Neural cell (in vitro differentiated cells): ENCODE measurements around the gene GSTCD. TPM values are rescaled to one million over a fixed set of nuclear protein-coding genes. Genes with fewer than 3 reads are reported as not detected.

Experiments
- H2AFZ ChIP-seq: fragments of 200-600, 300-800 bp; sonication (generic), shearing (Covaris generic); 2 replicates; pipeline ENCODE4 v1.6.0; 2014; ENCODE audit warnings: low read depth, mild to moderate bottlenecking, antibody characterized with exemption, low read length, moderate library complexity
- H3F3A ChIP-seq: fragments of 200-600 bp; shearing (Covaris generic); 2 replicates; pipeline ENCODE4 v1.6.1; 2016; ENCODE audit warnings: mild to moderate bottlenecking, moderate library complexity, mixed read lengths, antibody characterized with exemption, low read length; ENCODE audit not compliant: insufficient read depth, poor library complexity, severe bottlenecking
- H3K27ac ChIP-seq: fragments of 200-600, 300-800 bp; sonication (generic), shearing (Covaris generic); 2 replicates; pipeline ENCODE4 v1.5.1; 2014; ENCODE audit warnings: mild to moderate bottlenecking, low read length, moderate library complexity
- H3K27me3 ChIP-seq: fragments of 300-800, 200-600 bp; sonication (generic), shearing (Covaris generic); 2 replicates; pipeline ENCODE4 v1.6.0; 2014; ENCODE audit warnings: mild to moderate bottlenecking, low read depth, low read length, moderate library complexity; ENCODE audit not compliant: insufficient read depth
- H3K36me3 ChIP-seq: fragments of 300-800, 200-600 bp; sonication (generic), shearing (Covaris generic); 2 replicates; pipeline ENCODE4 v1.5.1; 2014; ENCODE audit warnings: mild to moderate bottlenecking, antibody characterized with exemption, low read length, moderate library complexity; ENCODE audit not compliant: insufficient read depth
- H3K4me2 ChIP-seq: fragments of 300-800, 200-600 bp; sonication (generic), shearing (Covaris generic); 2 replicates; pipeline ENCODE4 v1.6.0; 2014; ENCODE audit warnings: mild to moderate bottlenecking, low read length
- H3K4me3 ChIP-seq: fragments of 300-800, 200-600 bp; sonication (generic), shearing (Covaris generic); 2 replicates; pipeline ENCODE4 v1.5.1; 2014; ENCODE audit warnings: mild to moderate bottlenecking, low read length, moderate library complexity
- H3K79me2 ChIP-seq: fragments of 200-600 bp; shearing (Covaris generic); replicated peaks from 2 replicates; pipeline ENCODE4 v1.6.0; 2014; ENCODE audit warnings: mild to moderate bottlenecking, low read length, moderate library complexity; ENCODE audit not compliant: insufficient read depth
- H3K9ac ChIP-seq: fragments of 300-800, 200-600 bp; sonication (generic), shearing (Covaris generic); 2 replicates; pipeline ENCODE4 v1.6.1; 2016; ENCODE audit warnings: mild to moderate bottlenecking, low read length, mixed read lengths
- H3K9me2 ChIP-seq: fragments of 200-600 bp; shearing (Covaris generic); 2 replicates; pipeline ENCODE4 v1.6.1; 2016; ENCODE audit warnings: mild to moderate bottlenecking, low read length, mixed read lengths; ENCODE audit not compliant: insufficient read depth
- H3K9me3 ChIP-seq: fragments of 200-600, 300-800 bp; sonication (generic), shearing (Covaris generic); 2 replicates; pipeline ENCODE4 v1.6.1; 2016; ENCODE audit warnings: mild to moderate bottlenecking, mixed run types, low read length, moderate library complexity, mixed read lengths
- H4K20me1 ChIP-seq: fragments of 200-600 bp; shearing (Covaris generic); 2 replicates; pipeline ENCODE4 v1.6.1; 2016; ENCODE audit warnings: mild to moderate bottlenecking, mixed run types; ENCODE audit not compliant: insufficient read depth
- EP300 ChIP-seq: fragments of 450-650 bp; conservative IDR thresholded peaks from 2 replicates; pipeline ENCODE4 v1.6.1; 2014; ENCODE audit warnings: antibody characterized with exemption, mild to moderate bottlenecking, moderate library complexity; ENCODE audit not compliant: poor library complexity, severe bottlenecking
- EZH2 ChIP-seq: fragments of 200-600, 300-800 bp; shearing (Covaris generic), sonication (generic); IDR thresholded peaks from 2 replicates; pipeline ENCODE4 v1.6.1; 2014; ENCODE audit warnings: antibody characterized with exemption, low read length, borderline replicate concordance, mild to moderate bottlenecking; ENCODE audit not compliant: insufficient read depth, poor library complexity, severe bottlenecking
- MXI1 ChIP-seq: fragments of 450-650 bp; conservative IDR thresholded peaks from 2 replicates; pipeline ENCODE4 v1.6.1; 2014; ENCODE audit warnings: antibody characterized with exemption, mild to moderate bottlenecking; ENCODE audit not compliant: poor library complexity, severe bottlenecking
- POLR2AphosphoS5 ChIP-seq: IDR thresholded peaks from 2 replicates; pipeline ENCODE4 v1.6.1; 2012
- RAD21 ChIP-seq: fragments of 450-650 bp; conservative IDR thresholded peaks from 2 replicates; pipeline ENCODE4 v1.6.1; 2014; ENCODE audit warnings: antibody characterized with exemption, mild to moderate bottlenecking, moderate library complexity
- SMC3 ChIP-seq: fragments of 450-650 bp; conservative IDR thresholded peaks from 2 replicates; pipeline ENCODE4 v1.6.1; 2014; ENCODE audit warnings: antibody characterized with exemption, mild to moderate bottlenecking, moderate library complexity; ENCODE audit not compliant: poor library complexity
- TAF1 ChIP-seq: IDR thresholded peaks from 2 replicates; pipeline ENCODE4 v1.6.1; 2012; ENCODE audit warnings: low read depth
- polyA plus RNA-seq: library from polyadenylated mRNA; depleted of rRNA; stranded (reverse); fragments of >200 nt; gene quantifications from 2 replicates; pipeline ENCODE4 v1.2.3, GENCODE V29; 2014
- TF ChIP-seq, protein P1 (sequence below): fragments of 450-650 bp; IDR thresholded peaks from 2 replicates; pipeline ENCODE4 v1.5.1; 2014; ENCODE audit warnings: antibody characterized with exemption, mild to moderate bottlenecking, moderate library complexity; ENCODE audit not compliant: poor library complexity, severe bottlenecking
- TF ChIP-seq, protein P2 (sequence below): IDR thresholded peaks from 2 replicates; pipeline ENCODE4 v1.6.1; 2012; ENCODE audit warnings: borderline replicate concordance

GSTCD gene
- polyA plus RNA-seq, 1 donor from 2014 or later = 15.1 TPM

DNA sequence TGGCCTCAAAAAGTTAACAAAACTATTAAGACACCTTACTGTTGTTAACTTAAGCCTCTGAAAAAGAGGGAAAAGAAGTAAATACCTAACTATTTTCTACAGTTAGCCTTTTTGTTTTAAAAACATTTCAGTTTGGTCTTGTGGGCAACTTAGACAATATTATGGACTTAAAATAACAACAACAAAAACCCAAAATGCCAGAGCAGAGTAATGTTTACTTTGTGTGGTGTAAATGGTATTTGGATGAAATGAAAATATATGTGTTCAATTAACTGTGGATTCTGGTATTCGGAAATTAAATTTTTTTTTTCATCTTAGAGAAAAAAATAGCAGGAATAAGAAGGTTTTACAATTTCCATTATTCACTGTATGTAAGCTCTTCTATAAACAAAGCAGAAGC, 107.1 kb downstream of the GSTCD start:
- Histone ChIP-seq H3K9me2 (no peaks in the 10 kb centered on the region), H3K4me2 (no peak overlapping the region), H4K20me1 (no peaks in the 10 kb centered on the region), H3K9ac (no peak overlapping the region), H3F3A (no peaks in the 10 kb centered on the region), H3K9me3 (no peaks in the 10 kb centered on the region), H3K27ac (no peak overlapping the region), H3K36me3 (no peaks in the 10 kb centered on the region), H3K27me3 (no peaks in the 10 kb centered on the region), H3K79me2 (no peaks in the 10 kb centered on the region), H2AFZ (no peak overlapping the region), H3K4me3 (no peak overlapping the region)
- TF ChIP-seq TAF1 (no peak), SMC3 (no peak), POLR2AphosphoS5 (no peak), EZH2 (no peak)
- TF ChIP-seq, protein P1, sequence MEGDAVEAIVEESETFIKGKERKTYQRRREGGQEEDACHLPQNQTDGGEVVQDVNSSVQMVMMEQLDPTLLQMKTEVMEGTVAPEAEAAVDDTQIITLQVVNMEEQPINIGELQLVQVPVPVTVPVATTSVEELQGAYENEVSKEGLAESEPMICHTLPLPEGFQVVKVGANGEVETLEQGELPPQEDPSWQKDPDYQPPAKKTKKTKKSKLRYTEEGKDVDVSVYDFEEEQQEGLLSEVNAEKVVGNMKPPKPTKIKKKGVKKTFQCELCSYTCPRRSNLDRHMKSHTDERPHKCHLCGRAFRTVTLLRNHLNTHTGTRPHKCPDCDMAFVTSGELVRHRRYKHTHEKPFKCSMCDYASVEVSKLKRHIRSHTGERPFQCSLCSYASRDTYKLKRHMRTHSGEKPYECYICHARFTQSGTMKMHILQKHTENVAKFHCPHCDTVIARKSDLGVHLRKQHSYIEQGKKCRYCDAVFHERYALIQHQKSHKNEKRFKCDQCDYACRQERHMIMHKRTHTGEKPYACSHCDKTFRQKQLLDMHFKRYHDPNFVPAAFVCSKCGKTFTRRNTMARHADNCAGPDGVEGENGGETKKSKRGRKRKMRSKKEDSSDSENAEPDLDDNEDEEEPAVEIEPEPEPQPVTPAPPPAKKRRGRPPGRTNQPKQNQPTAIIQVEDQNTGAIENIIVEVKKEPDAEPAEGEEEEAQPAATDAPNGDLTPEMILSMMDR = no peak

DNA sequence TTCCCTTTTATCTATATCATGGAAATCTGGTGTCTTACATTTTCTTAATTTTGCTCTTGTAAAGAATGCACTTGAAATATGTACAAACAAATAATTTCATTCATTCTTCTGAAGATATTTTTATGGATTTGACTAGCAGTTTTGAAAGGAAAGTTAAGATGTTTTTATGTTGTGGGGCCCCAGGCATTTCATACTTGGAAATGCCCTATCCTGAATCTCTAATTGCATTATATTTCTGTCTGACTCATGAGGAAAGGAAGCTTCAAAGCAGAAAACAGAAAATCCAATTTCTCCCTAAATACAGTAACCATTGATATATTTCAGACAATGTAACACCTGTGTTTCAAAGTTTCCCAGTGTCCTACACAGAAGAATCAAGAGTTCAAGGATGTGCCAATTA, 113.5 kb downstream of the GSTCD start:
- H3F3A ChIP-seq = no peaks in the 10 kb centered on the region
- H3K27ac ChIP-seq = no peak overlapping the region
- H3K9me3 ChIP-seq = no peaks in the 10 kb centered on the region
- H3K79me2 ChIP-seq = no peaks in the 10 kb centered on the region
- H3K4me2 ChIP-seq = no peak overlapping the region
- no peaks in the 10 kb centered on the region for H3K27me3 ChIP-seq
- H3K9me2 ChIP-seq = no peaks in the 10 kb centered on the region
- H4K20me1 ChIP-seq = no peaks in the 10 kb centered on the region
- no peaks in the 10 kb centered on the region for H3K36me3 ChIP-seq
- TF ChIP-seq, protein P1 = no peak
- no peak for TF ChIP-seq POLR2AphosphoS5
- no peak for TF ChIP-seq SMC3
- TF ChIP-seq EP300 = no peak
- TF ChIP-seq, protein P2, sequence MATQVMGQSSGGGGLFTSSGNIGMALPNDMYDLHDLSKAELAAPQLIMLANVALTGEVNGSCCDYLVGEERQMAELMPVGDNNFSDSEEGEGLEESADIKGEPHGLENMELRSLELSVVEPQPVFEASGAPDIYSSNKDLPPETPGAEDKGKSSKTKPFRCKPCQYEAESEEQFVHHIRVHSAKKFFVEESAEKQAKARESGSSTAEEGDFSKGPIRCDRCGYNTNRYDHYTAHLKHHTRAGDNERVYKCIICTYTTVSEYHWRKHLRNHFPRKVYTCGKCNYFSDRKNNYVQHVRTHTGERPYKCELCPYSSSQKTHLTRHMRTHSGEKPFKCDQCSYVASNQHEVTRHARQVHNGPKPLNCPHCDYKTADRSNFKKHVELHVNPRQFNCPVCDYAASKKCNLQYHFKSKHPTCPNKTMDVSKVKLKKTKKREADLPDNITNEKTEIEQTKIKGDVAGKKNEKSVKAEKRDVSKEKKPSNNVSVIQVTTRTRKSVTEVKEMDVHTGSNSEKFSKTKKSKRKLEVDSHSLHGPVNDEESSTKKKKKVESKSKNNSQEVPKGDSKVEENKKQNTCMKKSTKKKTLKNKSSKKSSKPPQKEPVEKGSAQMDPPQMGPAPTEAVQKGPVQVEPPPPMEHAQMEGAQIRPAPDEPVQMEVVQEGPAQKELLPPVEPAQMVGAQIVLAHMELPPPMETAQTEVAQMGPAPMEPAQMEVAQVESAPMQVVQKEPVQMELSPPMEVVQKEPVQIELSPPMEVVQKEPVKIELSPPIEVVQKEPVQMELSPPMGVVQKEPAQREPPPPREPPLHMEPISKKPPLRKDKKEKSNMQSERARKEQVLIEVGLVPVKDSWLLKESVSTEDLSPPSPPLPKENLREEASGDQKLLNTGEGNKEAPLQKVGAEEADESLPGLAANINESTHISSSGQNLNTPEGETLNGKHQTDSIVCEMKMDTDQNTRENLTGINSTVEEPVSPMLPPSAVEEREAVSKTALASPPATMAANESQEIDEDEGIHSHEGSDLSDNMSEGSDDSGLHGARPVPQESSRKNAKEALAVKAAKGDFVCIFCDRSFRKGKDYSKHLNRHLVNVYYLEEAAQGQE = no peak
- TF ChIP-seq EZH2 = no peak
- no peak for TF ChIP-seq RAD21
- no peak for TF ChIP-seq MXI1
- TF ChIP-seq TAF1 = no peak
- no peak overlapping the region for H3K9ac ChIP-seq
- H3K4me3 ChIP-seq = no peak overlapping the region
- no peak overlapping the region for H2AFZ ChIP-seq
